H4 (cell line): ENCODE measurements around the gene RNF213. TPM values are rescaled to one million over a fixed set of nuclear protein-coding genes. Genes with fewer than 3 reads are reported as not detected.
"Not testable (repeated sequence)": the region's sequence is repeated elsewhere in the genome, so short reads cannot be mapped to it uniquely, and the experiment has no call there.

ENCODE experiments used
- DNase-seq: peaks from one replicate; pipeline ENCODE4 v3.0.0-alpha.2; 2015; ENCODE audit warnings: low spot score
- total RNA-seq: library from RNA; depleted of rRNA; stranded (reverse); fragments of >200 nt; shearing (Covaris generic); gene quantifications from 2 replicates; pipeline ENCODE4 v1.2.3, GENCODE V29; 2014

Gene RNF213
- total RNA-seq, 1 experiment from 2014 or later = 65.7 TPM

GRCh38 chr17:80248894-80249710, 11.6 kb upstream of the RNF213 start:
- no peak for DNase-seq

GRCh38 chr17:80251966-80252365, 8.7 kb upstream of the RNF213 start:
- DNase-seq = no peak

GRCh38 chr17:80252871-80253270, 7.8 kb upstream of the RNF213 start:
- no peak for DNase-seq

GRCh38 chr17:80253631-80254395, 6.8 kb upstream of the RNF213 start:
- DNase-seq = no peak

GRCh38 chr17:80254396-80255251, 6.0 kb upstream of the RNF213 start:
- DNase-seq = peak; percentile 99

GRCh38 chr17:80256034-80256350, 4.7 kb upstream of the RNF213 start:
- DNase-seq = no peak

- no peak for DNase-seq
These were observed 2.9 kb upstream of the RNF213 start for GRCh38 chr17:80257716-80258213.

GRCh38 chr17:80258296-80258695, 2.4 kb upstream of the RNF213 start:
- not testable (repeated sequence) for DNase-seq

- DNase-seq = no peak
These were observed 1.1 kb upstream of the RNF213 start for GRCh38 chr17:80259457-80260068.

- DNase-seq = peak; percentile 54
These were observed 550 bp upstream of the RNF213 start for GRCh38 chr17:80260069-80260535.

GRCh38 chr17:80261159-80261894, 675 bp downstream of the RNF213 start:
- DNase-seq = peak; percentile 57

GRCh38 chr17:80261895-80262279, 1.2 kb downstream of the RNF213 start:
- no peak for DNase-seq

- DNase-seq = no peak
These were observed 1.6 kb downstream of the RNF213 start for GRCh38 chr17:80262291-80262690.

GRCh38 chr17:80262775-80263244, 2.2 kb downstream of the RNF213 start:
- DNase-seq = no peak

GRCh38 chr17:80263253-80264204, 2.9 kb downstream of the RNF213 start:
- DNase-seq = peak; percentile 92

- no peak for DNase-seq
These were observed 3.8 kb downstream of the RNF213 start for GRCh38 chr17:80264205-80265075.

- DNase-seq = no peak
These were observed 4.8 kb downstream of the RNF213 start for GRCh38 chr17:80265205-80266068.
